Loucy (cell line): ENCODE measurements around the gene ATG16L1.

Source experiments
- CTCF ChIP-seq: fragments of 200-600 bp; sonication (generic); conservative IDR thresholded peaks from 2 replicates; pipeline ENCODE4 v1.5.1; 2014; ENCODE audit warnings: mild to moderate bottlenecking, antibody characterized with exemption, low read length
- EZH2phosphoT487 ChIP-seq: fragments of 200-600 bp; IDR thresholded peaks from 2 replicates; pipeline ENCODE4 v1.6.1; 2018; ENCODE audit warnings: antibody characterized with exemption, mild to moderate bottlenecking, moderate library complexity, borderline replicate concordance

GRCh38 chr2:233260661-233261060, 9.2 kb downstream of the ATG16L1 start:
- no peak for TF ChIP-seq CTCF
- TF ChIP-seq EZH2phosphoT487: no peak
